GM18505 (cell line): ENCODE measurements around the gene FBXO7.

Experiments
- ATAC-seq: cut with Tn5 transposase; IDR thresholded peaks from one replicate; pipeline ENCODE4 v1.9.1; 2021; ENCODE audit not compliant: unreplicated experiment
- POLR2A ChIP-seq: IDR thresholded peaks from 4 replicates; pipeline ENCODE4 v1.6.1; 2011; ENCODE audit warnings: borderline replicate concordance; ENCODE audit not compliant: insufficient read depth, insufficient read length; ENCODE audit errors: extremely low read depth

The FBXO7 gene

GRCh38 chr22:32531228-32531627 is 56.6 kb downstream of the FBXO7 start:
- ATAC-seq: no peak
- no peak for TF ChIP-seq POLR2A

GRCh38 chr22:32531931-32532819 is 57.6 kb downstream of the FBXO7 start:
- ATAC-seq: no peak
- no peak for TF ChIP-seq POLR2A

GRCh38 chr22:32532820-32533128 is 58.2 kb downstream of the FBXO7 start:
- TF ChIP-seq POLR2A: no peak
- ATAC-seq: no peak

- no peak for ATAC-seq
- TF ChIP-seq POLR2A: no peak
These were observed 58.9 kb downstream of the FBXO7 start for GRCh38 chr22:32533265-32534111.

GRCh38 chr22:32534252-32535235 is 59.9 kb downstream of the FBXO7 start:
- no peak for ATAC-seq
- no peak for TF ChIP-seq POLR2A

- TF ChIP-seq POLR2A: no peak
- no peak for ATAC-seq
These were observed 61.0 kb downstream of the FBXO7 start for GRCh38 chr22:32535531-32536190.

- no peak for ATAC-seq
- no peak for TF ChIP-seq POLR2A
These were observed 61.7 kb downstream of the FBXO7 start for GRCh38 chr22:32536352-32536751.

- no peak for ATAC-seq
- TF ChIP-seq POLR2A: no peak
These were observed 63.9 kb downstream of the FBXO7 start for GRCh38 chr22:32538521-32538920.

GRCh38 chr22:32539631-32540421 is 65.2 kb downstream of the FBXO7 start:
- no peak for ATAC-seq
- TF ChIP-seq POLR2A: no peak

- ATAC-seq: no peak
- TF ChIP-seq POLR2A: no peak
These were observed 66.9 kb downstream of the FBXO7 start for GRCh38 chr22:32541481-32541880.

- TF ChIP-seq POLR2A: no peak
- no peak for ATAC-seq
These were observed 67.6 kb downstream of the FBXO7 start for GRCh38 chr22:32542066-32542676.

GRCh38 chr22:32542677-32543357 is 68.2 kb downstream of the FBXO7 start:
- no peak for TF ChIP-seq POLR2A
- no peak for ATAC-seq
